ENCODE data around the gene SOX21.

DNA sequence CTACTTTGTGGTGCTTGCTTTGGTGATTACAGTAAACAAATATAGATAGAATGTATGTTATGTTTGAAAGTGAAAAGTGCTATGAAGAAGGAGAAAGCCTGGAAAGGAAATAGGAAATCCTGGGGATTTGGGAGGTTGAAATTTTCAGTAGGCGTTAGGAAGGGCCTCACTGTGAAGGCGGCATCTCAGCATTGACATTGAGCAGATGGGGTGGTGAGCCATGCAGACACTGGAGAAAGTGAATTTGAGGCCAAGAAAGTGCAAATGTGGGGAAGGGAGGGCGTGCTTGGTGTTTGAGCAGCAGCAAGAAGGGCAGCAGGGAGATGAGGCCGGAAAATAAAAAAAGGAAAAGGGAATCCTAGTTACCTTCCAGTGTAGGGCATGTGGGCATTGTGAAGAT lies 20.3 kb downstream of the SOX21 start:
- no peak for TF ChIP-seq TAF1 (IDR thresholded peaks at IDR 0.05; ENCODE audit: low read depth)
- TF ChIP-seq, protein P1, sequence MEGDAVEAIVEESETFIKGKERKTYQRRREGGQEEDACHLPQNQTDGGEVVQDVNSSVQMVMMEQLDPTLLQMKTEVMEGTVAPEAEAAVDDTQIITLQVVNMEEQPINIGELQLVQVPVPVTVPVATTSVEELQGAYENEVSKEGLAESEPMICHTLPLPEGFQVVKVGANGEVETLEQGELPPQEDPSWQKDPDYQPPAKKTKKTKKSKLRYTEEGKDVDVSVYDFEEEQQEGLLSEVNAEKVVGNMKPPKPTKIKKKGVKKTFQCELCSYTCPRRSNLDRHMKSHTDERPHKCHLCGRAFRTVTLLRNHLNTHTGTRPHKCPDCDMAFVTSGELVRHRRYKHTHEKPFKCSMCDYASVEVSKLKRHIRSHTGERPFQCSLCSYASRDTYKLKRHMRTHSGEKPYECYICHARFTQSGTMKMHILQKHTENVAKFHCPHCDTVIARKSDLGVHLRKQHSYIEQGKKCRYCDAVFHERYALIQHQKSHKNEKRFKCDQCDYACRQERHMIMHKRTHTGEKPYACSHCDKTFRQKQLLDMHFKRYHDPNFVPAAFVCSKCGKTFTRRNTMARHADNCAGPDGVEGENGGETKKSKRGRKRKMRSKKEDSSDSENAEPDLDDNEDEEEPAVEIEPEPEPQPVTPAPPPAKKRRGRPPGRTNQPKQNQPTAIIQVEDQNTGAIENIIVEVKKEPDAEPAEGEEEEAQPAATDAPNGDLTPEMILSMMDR (IDR thresholded peaks at IDR 0.05; ENCODE audit: poor library complexity, severe bottlenecking) = no peak
- no peak for TF ChIP-seq SMC3 (conservative IDR thresholded peaks at IDR 0.05; ENCODE audit: poor library complexity)
- TF ChIP-seq MXI1 (conservative IDR thresholded peaks at IDR 0.05; ENCODE audit: poor library complexity, severe bottlenecking) = no peak
- no peak for TF ChIP-seq EZH2 (IDR thresholded peaks at IDR 0.05; ENCODE audit: borderline replicate concordance, insufficient read depth, low read length, poor library complexity, severe bottlenecking)
- no peak for TF ChIP-seq POLR2AphosphoS5 (IDR thresholded peaks at IDR 0.05)
- no peak for TF ChIP-seq RAD21 (conservative IDR thresholded peaks at IDR 0.05)
- TF ChIP-seq, protein P2, sequence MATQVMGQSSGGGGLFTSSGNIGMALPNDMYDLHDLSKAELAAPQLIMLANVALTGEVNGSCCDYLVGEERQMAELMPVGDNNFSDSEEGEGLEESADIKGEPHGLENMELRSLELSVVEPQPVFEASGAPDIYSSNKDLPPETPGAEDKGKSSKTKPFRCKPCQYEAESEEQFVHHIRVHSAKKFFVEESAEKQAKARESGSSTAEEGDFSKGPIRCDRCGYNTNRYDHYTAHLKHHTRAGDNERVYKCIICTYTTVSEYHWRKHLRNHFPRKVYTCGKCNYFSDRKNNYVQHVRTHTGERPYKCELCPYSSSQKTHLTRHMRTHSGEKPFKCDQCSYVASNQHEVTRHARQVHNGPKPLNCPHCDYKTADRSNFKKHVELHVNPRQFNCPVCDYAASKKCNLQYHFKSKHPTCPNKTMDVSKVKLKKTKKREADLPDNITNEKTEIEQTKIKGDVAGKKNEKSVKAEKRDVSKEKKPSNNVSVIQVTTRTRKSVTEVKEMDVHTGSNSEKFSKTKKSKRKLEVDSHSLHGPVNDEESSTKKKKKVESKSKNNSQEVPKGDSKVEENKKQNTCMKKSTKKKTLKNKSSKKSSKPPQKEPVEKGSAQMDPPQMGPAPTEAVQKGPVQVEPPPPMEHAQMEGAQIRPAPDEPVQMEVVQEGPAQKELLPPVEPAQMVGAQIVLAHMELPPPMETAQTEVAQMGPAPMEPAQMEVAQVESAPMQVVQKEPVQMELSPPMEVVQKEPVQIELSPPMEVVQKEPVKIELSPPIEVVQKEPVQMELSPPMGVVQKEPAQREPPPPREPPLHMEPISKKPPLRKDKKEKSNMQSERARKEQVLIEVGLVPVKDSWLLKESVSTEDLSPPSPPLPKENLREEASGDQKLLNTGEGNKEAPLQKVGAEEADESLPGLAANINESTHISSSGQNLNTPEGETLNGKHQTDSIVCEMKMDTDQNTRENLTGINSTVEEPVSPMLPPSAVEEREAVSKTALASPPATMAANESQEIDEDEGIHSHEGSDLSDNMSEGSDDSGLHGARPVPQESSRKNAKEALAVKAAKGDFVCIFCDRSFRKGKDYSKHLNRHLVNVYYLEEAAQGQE (IDR thresholded peaks at IDR 0.05; ENCODE audit: borderline replicate concordance) = no peak
